KOPT-K1 (cell line): ENCODE measurements around the gene RDH8.

Source experiments
- H3K27ac ChIP-seq: fragments of 200-600 bp; sonication (generic); 2 replicates; pipeline ENCODE4 v1.5.1; 2016; ENCODE audit warnings: antibody characterized with exemption, mild to moderate bottlenecking, low read depth, low read length; ENCODE audit not compliant: poor library complexity, severe bottlenecking
- H3K36me3 ChIP-seq: fragments of 200-600 bp; sonication (generic); 2 replicates; pipeline ENCODE4 v1.5.1; 2017; ENCODE audit warnings: antibody characterized with exemption, mild to moderate bottlenecking, low read length, moderate library complexity; ENCODE audit not compliant: insufficient read depth
- H3K9me3 ChIP-seq: fragments of 200-600 bp; sonication (generic); 2 replicates; pipeline ENCODE4 v1.5.1; 2017; ENCODE audit warnings: antibody characterized with exemption, low read length, mild to moderate bottlenecking; ENCODE audit not compliant: insufficient read depth, poor library complexity, severe bottlenecking

The RDH8 gene

GRCh38 chr19:10044390-10044789 lies 31.1 kb downstream of the RDH8 start:
- Histone ChIP-seq H3K9me3 (no peaks in the 10 kb centered on the region), H3K27ac (no peak overlapping the region), H3K36me3 (no peaks in the 10 kb centered on the region)

- H3K27ac ChIP-seq = no peak overlapping the region
- no peaks in the 10 kb centered on the region for H3K36me3 ChIP-seq
- no peaks in the 10 kb centered on the region for H3K9me3 ChIP-seq
These were observed 32.1 kb downstream of the RDH8 start for GRCh38 chr19:10045371-10045770.

GRCh38 chr19:10049626-10050025 lies 36.3 kb downstream of the RDH8 start:
- Histone ChIP-seq H3K36me3 (no peaks in the 10 kb centered on the region), H3K27ac (no peak overlapping the region), H3K9me3 (no peaks in the 10 kb centered on the region)

- H3K36me3 ChIP-seq = no peaks in the 10 kb centered on the region
- no peaks in the 10 kb centered on the region for H3K9me3 ChIP-seq
- H3K27ac ChIP-seq = no peak overlapping the region
These were observed 39.5 kb downstream of the RDH8 start for GRCh38 chr19:10052602-10053360.

- H3K36me3 ChIP-seq = no peaks in the 10 kb centered on the region
- H3K9me3 ChIP-seq = no peaks in the 10 kb centered on the region
- no peak overlapping the region for H3K27ac ChIP-seq
These were observed 48.5 kb downstream of the RDH8 start for GRCh38 chr19:10061717-10062310.

- Histone ChIP-seq H3K27ac (no peak overlapping the region), H3K9me3 (peaks cover 1% of the 10 kb centered on the region), H3K36me3 (no peaks in the 10 kb centered on the region)
These were observed 54.9 kb downstream of the RDH8 start for GRCh38 chr19:10068205-10068604.

GRCh38 chr19:10069046-10069445 lies 55.8 kb downstream of the RDH8 start:
- H3K27ac ChIP-seq = no peak overlapping the region
- H3K36me3 ChIP-seq = no peaks in the 10 kb centered on the region
- H3K9me3 ChIP-seq = peaks cover 10% of the 10 kb centered on the region

GRCh38 chr19:10070730-10071446 lies 57.6 kb downstream of the RDH8 start:
- Histone ChIP-seq H3K27ac (no peak overlapping the region), H3K9me3 (peaks cover 13% of the 10 kb centered on the region), H3K36me3 (no peaks in the 10 kb centered on the region)
